GM12878 (cell line): ENCODE measurements around the gene CACNA2D3. TPM values are rescaled to one million over a fixed set of nuclear protein-coding genes. Genes with fewer than 3 reads are reported as not detected.

ENCODE experiments used
- ATAC-seq: fragments of 200-7000 bp; cut with Tn5 transposase; 3 replicates; pipeline ENCODE4 v1.9.1; 2020; ENCODE audit warnings: mild to moderate bottlenecking, moderate library complexity
- BruUV-seq: library from RNA; stranded (reverse); fragments of 400-500 nt; replicated peaks from 2 replicates; lab custom pipeline; 2021; lab: Mats Ljungman, UMichigan
- CTCF ChIA-PET: fragments of 300-600 bp; sonication (Branson Sonifier 250); formaldehyde crosslinking; extraction: SDS; loops from one replicate; lab custom pipeline; 2021; ENCODE audit warnings: inconsistent platforms; lab: Yijun Ruan, JAX
- POLR2A ChIA-PET: fragments of 350-600 bp; formaldehyde crosslinking; extraction: SDS; loops from one replicate; lab custom pipeline; 2021; ENCODE audit warnings: inconsistent platforms; lab: Charles Lee
- RAD21 ChIA-PET: fragments of 300-600 bp; sonication (Branson Sonifier 250); formaldehyde crosslinking; loops from one replicate; lab custom pipeline; 2023; ENCODE audit warnings: antibody characterized with exemption; ENCODE audit not compliant: unreplicated experiment; lab: Charles Lee
- SMC1A ChIA-PET: fragments of 300-600 bp; sonication (Branson Sonifier 250); formaldehyde crosslinking; loops from one replicate; lab custom pipeline; 2023; ENCODE audit not compliant: unreplicated experiment, uncharacterized antibody; lab: Charles Lee
- DNase-seq: peaks from one replicate; pipeline ENCODE4 v3.0.0-alpha.2; 2011; ENCODE audit warnings: low read depth, low spot score
- FAIRE-seq: peaks from 3 replicates; lab custom pipeline; 2011; peaks lifted over from hg19 to GRCh38; lab: Jason Lieb, UNC
- H2AFZ ChIP-seq: 2 replicates; pipeline ENCODE4 v1.6.0; 2011; ENCODE audit warnings: low read depth, low read length, control low read depth; ENCODE audit not compliant: control insufficient read depth
- H3K27ac ChIP-seq: 2 replicates; pipeline ENCODE4 v1.5.1; 2011; ENCODE audit warnings: control low read depth; ENCODE audit not compliant: control insufficient read depth, insufficient read depth
- H3K27me3 ChIP-seq, 2 experiments: replicated peaks in 1 of 2; 2 replicates each; pipeline versions ENCODE4 v1.6.0 to v1.6.1; 2011; ENCODE audit warnings: low read length in 1 of 2; ENCODE audit not compliant: control insufficient read depth in 2 of 2, insufficient read depth in 2 of 2
- H3K36me3 ChIP-seq, 2 experiments: 2 replicates each; pipeline ENCODE4 v1.5.1; 2011; ENCODE audit warnings: low read length in 1 of 2; ENCODE audit not compliant: control insufficient read depth in 2 of 2, insufficient read depth in 2 of 2
- H3K4me1 ChIP-seq: 2 replicates; pipeline ENCODE4 v1.6.1; 2011; ENCODE audit warnings: mild to moderate bottlenecking, low read length, moderate library complexity, mixed read lengths; ENCODE audit not compliant: control insufficient read depth, insufficient read depth
- H3K4me2 ChIP-seq: 2 replicates; pipeline ENCODE4 v1.6.0; 2011; ENCODE audit warnings: control low read depth; ENCODE audit not compliant: control insufficient read depth, insufficient read depth
- H3K4me3 ChIP-seq: fragments of 200-600 bp; sonication (generic); 2 replicates; pipeline ENCODE4 v1.5.1; 2016
- H3K79me2 ChIP-seq: 2 replicates; pipeline ENCODE4 v1.6.0; 2011; ENCODE audit warnings: low read length; ENCODE audit not compliant: control insufficient read depth, insufficient read depth
- H3K9ac ChIP-seq: 2 replicates; pipeline ENCODE4 v1.8.0; 2011; ENCODE audit warnings: low read length, control low read depth, mixed read lengths; ENCODE audit not compliant: control insufficient read depth, insufficient read depth
- H3K9me3 ChIP-seq: replicated peaks from 3 replicates; pipeline ENCODE4 v1.5.1; 2011; ENCODE audit warnings: mild to moderate bottlenecking, low read length; ENCODE audit not compliant: control insufficient read depth, insufficient read depth
- H4K20me1 ChIP-seq: 2 replicates; pipeline ENCODE4 v1.6.0; 2011; ENCODE audit not compliant: control insufficient read depth, insufficient read depth
- ATF3 ChIP-seq: IDR thresholded peaks from 2 replicates; pipeline ENCODE4 v1.6.1; 2011; ENCODE audit warnings: low read depth, mild to moderate bottlenecking, low read length, moderate library complexity, borderline replicate concordance; ENCODE audit errors: extremely low read depth
- CREB1 ChIP-seq: IDR thresholded peaks from 2 replicates; pipeline ENCODE4 v1.6.1; 2012; ENCODE audit warnings: low read depth, mild to moderate bottlenecking, inconsistent platforms
- DPF2 ChIP-seq: fragments of 450-650 bp; IDR thresholded peaks from 2 replicates; pipeline ENCODE4 v1.6.1; 2017; ENCODE audit warnings: mild to moderate bottlenecking
- GABPA ChIP-seq: IDR thresholded peaks from 2 replicates; pipeline ENCODE4 v1.6.1; 2014; ENCODE audit warnings: antibody characterized with exemption, low read depth, mild to moderate bottlenecking, inconsistent platforms
- IRF3 ChIP-seq: fragments of 450-650 bp; IDR thresholded peaks from 2 replicates; pipeline ENCODE4 v1.6.1; 2014; ENCODE audit warnings: mild to moderate bottlenecking
- LARP7 ChIP-seq: fragments of 450-650 bp; IDR thresholded peaks from 2 replicates; pipeline ENCODE4 v1.6.1; 2017; ENCODE audit warnings: mild to moderate bottlenecking
- MTA2 ChIP-seq: fragments of 450-650 bp; IDR thresholded peaks from 2 replicates; pipeline ENCODE4 v1.6.1; 2016; ENCODE audit warnings: low read depth, mild to moderate bottlenecking, moderate library complexity
- NR2F1 ChIP-seq: fragments of 450-650 bp; conservative IDR thresholded peaks from 2 replicates; pipeline ENCODE4 v1.6.1; 2017; ENCODE audit warnings: mild to moderate bottlenecking
- RCOR1 ChIP-seq: conservative IDR thresholded peaks from 2 replicates; pipeline ENCODE4 v1.6.1; 2012; ENCODE audit warnings: low read depth, low read length, improper control_type of control experiment
- SMAD1 ChIP-seq: fragments of 450-650 bp; IDR thresholded peaks from 2 replicates; pipeline ENCODE4 v1.6.1; 2018; ENCODE audit warnings: mild to moderate bottlenecking, low read depth; ENCODE audit not compliant: partially characterized antibody
- SMARCA5 ChIP-seq: fragments of 450-650 bp; IDR thresholded peaks from 2 replicates; pipeline ENCODE4 v1.6.1; 2017; ENCODE audit warnings: mild to moderate bottlenecking
- SMC3 ChIP-seq: IDR thresholded peaks from 2 replicates; pipeline ENCODE4 v1.6.1; 2011; ENCODE audit warnings: low read length, improper control_type of control experiment, borderline replicate concordance
- SPI1 ChIP-seq: IDR thresholded peaks from 2 replicates; pipeline ENCODE4 v1.6.1; 2011; ENCODE audit warnings: low read depth, mild to moderate bottlenecking, low read length, moderate library complexity, borderline replicate concordance; ENCODE audit not compliant: insufficient read depth
- SUPT20H ChIP-seq: IDR thresholded peaks from 2 replicates; pipeline ENCODE4 v1.6.1; 2011; ENCODE audit warnings: low read depth, mild to moderate bottlenecking, low read length, moderate library complexity, borderline replicate concordance; ENCODE audit not compliant: control insufficient read depth
- ZBTB33 ChIP-seq: fragments of 450-650 bp; IDR thresholded peaks from 2 replicates; pipeline ENCODE4 v1.6.1; 2017; ENCODE audit warnings: mild to moderate bottlenecking
- WGBS: methylation state at CpG from one replicate; pipeline ENCODE4 v1.1.6; 2016; ENCODE audit warnings: low lambda C conversion rate; ENCODE audit not compliant: insufficient replicate concordance, insufficient coverage; ENCODE audit errors: missing lambda C conversion rate; 5-methylcytosine and 5-hydroxymethylcytosine counted together
- in situ Hi-C: fragments of 300-500 bp; cut with MboI; formaldehyde crosslinking; loops from 9 replicates; pipeline ENCODE4 v1.14.3; 2018; ENCODE audit warnings: mixed read lengths
- intact Hi-C: fragments of 100-400 bp; cut with micrococcal nuclease; formaldehyde crosslinking; loops from one replicate; pipeline ENCODE4 v1.14.2; 2022; ENCODE audit not compliant: unreplicated experiment
- polyA plus RNA-seq, 11 experiments: library from polyadenylated mRNA; depleted of rRNA in 4 of 11; unstranded in 6 of 11; stranded (reverse) in 5 of 11; fragments of >200 nt; fragmentation: Nextera tagmentation in 4 of 11; fragmentation: Illumina TruSeq in 1 of 11; extraction: Ambion mirVana in 4 of 11; extraction: Trizol in 1 of 11; gene quantifications; 1 replicate in 1 of 11; 2 replicates in 10 of 11; pipeline versions ENCODE4 v1.2.1 to v1.2.3, GENCODE V29; 2011 to 2016; ENCODE audit warnings: inconsistent platforms in 2 of 11, missing spikeins in 2 of 11, low read depth in 1 of 11
- total RNA-seq, 4 experiments: library from RNA; depleted of rRNA in 3 of 4; stranded (reverse); fragments of >200 nt in 3 of 4; fragmentation: Illumina TruSeq in 1 of 4; extraction: Trizol in 1 of 4; gene quantifications; 2 replicates each; pipeline versions ENCODE4 v1.2.1 to v1.2.3, GENCODE V29; 2013 to 2021

The CACNA2D3 gene
- total and polyA plus RNA-seq, 10 of the 15 experiments (the other 5 are each of a cell fraction or from before 2014, with no cell fraction given): not detected

GRCh38 chr3:54206874-54207273, 84.5 kb downstream of the CACNA2D3 start:
- ChIA-PET CTCF (no interaction called here), POLR2A (no interaction called here), RAD21 (no interaction called here), SMC1A (no interaction called here)
- H3K9ac ChIP-seq: no peak overlapping the region
- in situ Hi-C loops: no loop called here
- WGBS: 5% methylated on average over 1 of the region's 1 CpG
- FAIRE-seq (no peak), ATAC-seq (no peak), DNase-seq (no peak)
- H4K20me1 ChIP-seq: no peaks in the 10 kb centered on the region
- BruUV-seq: no TSS peak
- no peak overlapping the region for H3K4me3 ChIP-seq
- H3K27me3 ChIP-seq: no peaks in the 10 kb centered on the region
- no peak overlapping the region for H3K4me2 ChIP-seq
- H3K9me3 ChIP-seq: no peaks in the 10 kb centered on the region
- H3K79me2 ChIP-seq: no peaks in the 10 kb centered on the region
- TF ChIP-seq SPI1 (no peak), SUPT20H (no peak), SMARCA5 (no peak), SMC3 (no peak), DPF2 (no peak), ATF3 (no peak), NR2F1 (no peak)
- intact Hi-C loops: no loop called here
- no peaks in the 10 kb centered on the region for H3K36me3 ChIP-seq
- no peak overlapping the region for H2AFZ ChIP-seq
- H3K4me1 ChIP-seq: no peaks in the 10 kb centered on the region
- H3K27ac ChIP-seq: no peak overlapping the region

GRCh38 chr3:54211097-54211496, 88.7 kb downstream of the CACNA2D3 start:
- Histone ChIP-seq H2AFZ (no peak overlapping the region), H3K9me3 (no peaks in the 10 kb centered on the region), H3K9ac (no peak overlapping the region), H3K4me3 (no peak overlapping the region), H3K79me2 (no peaks in the 10 kb centered on the region), H3K4me1 (no peaks in the 10 kb centered on the region), H3K27me3 (no peaks in the 10 kb centered on the region), H4K20me1 (no peaks in the 10 kb centered on the region), H3K36me3 (no peaks in the 10 kb centered on the region), H3K27ac (no peak overlapping the region), H3K4me2 (no peak overlapping the region)
- in situ Hi-C loops: no loop called here
- POLR2A ChIA-PET: interaction anchor here (0.6 kb wide), 1 partner anchor 19 kb away, joined by 4 read pairs; no protein-coding TSS in a partner anchor
- 5% methylated on average over 1 of the region's 1 CpG for WGBS
- SMC1A ChIA-PET: no interaction called here
- CTCF ChIA-PET: no interaction called here
- DNase-seq: no peak
- RAD21 ChIA-PET: no interaction called here
- no peak for ATAC-seq
- intact Hi-C loops: no loop called here
- FAIRE-seq: peak; percentile 7
- BruUV-seq: no TSS peak
- TF ChIP-seq MTA2: no peak
- no peak for TF ChIP-seq SMAD1
- TF ChIP-seq RCOR1: no peak
- no peak for TF ChIP-seq GABPA
- TF ChIP-seq CREB1: no peak
- TF ChIP-seq IRF3: no peak
- TF ChIP-seq ZBTB33: no peak
- no peak for TF ChIP-seq LARP7
